ENCODE data around the gene UBE2L6. TPM values are rescaled to one million over a fixed set of nuclear protein-coding genes. Genes with fewer than 3 reads are reported as not detected.

The UBE2L6 gene
- total RNA-seq, 1 experiment from 2014 or later: 122 TPM

- H3K4me2 ChIP-seq: no peak overlapping the region
- 0 out of 2 replicates have a peak, but pooled peaks cover 5% of the 10 kb centered on the region for H3K4me1 ChIP-seq (replicated peaks; ENCODE audit: insufficient read depth)
- TF ChIP-seq CTCF (conservative IDR thresholded peaks at IDR 0.05) (no peak), EZH2 (IDR thresholded peaks at IDR 0.05; ENCODE audit: low read depth) (no peak)
- POLR2A ChIA-PET (ENCODE audit: unreplicated experiment): no interaction called here
- H3K9me2 ChIP-seq (ENCODE audit: insufficient read depth): no peaks in the 10 kb centered on the region
- no peak for DNase-seq
- H3K79me2 ChIP-seq (ENCODE audit: low read depth): no peaks in the 10 kb centered on the region
- BruUV-seq (replicated peaks): no TSS peak
- H3K4me3 ChIP-seq: no peak overlapping the region
- no peak overlapping the region for H3K27ac ChIP-seq
- H2AFZ ChIP-seq: no peak overlapping the region
- no peaks in the 10 kb centered on the region for H3F3A ChIP-seq (ENCODE audit: insufficient read depth, low read depth)
- no peaks in the 10 kb centered on the region for H3K27me3 ChIP-seq (ENCODE audit: insufficient read depth, low read depth)
- CTCF ChIA-PET: no interaction called here
- no peaks in the 10 kb centered on the region for H3K9me3 ChIP-seq (ENCODE audit: insufficient read depth, low read depth)
- intact Hi-C loops (cut with micrococcal nuclease; ENCODE audit: unreplicated experiment): no loop called here
- H4K20me1 ChIP-seq (ENCODE audit: insufficient read depth): no peaks in the 10 kb centered on the region
- no peaks in the 10 kb centered on the region for H3K36me3 ChIP-seq (ENCODE audit: low read depth)
Observed at GRCh38 chr11:57545883-57546282, 21.6 kb downstream of the UBE2L6 start.

GRCh38 chr11:57544566-57544965 is 22.9 kb downstream of the UBE2L6 start:
- H3K27ac ChIP-seq: no peak overlapping the region
- no peaks in the 10 kb centered on the region for H4K20me1 ChIP-seq (ENCODE audit: insufficient read depth)
- H3K4me2 ChIP-seq: no peak overlapping the region
- no peaks in the 10 kb centered on the region for H3K9me3 ChIP-seq (ENCODE audit: insufficient read depth, low read depth)
- H3K27me3 ChIP-seq (ENCODE audit: insufficient read depth, low read depth): no peaks in the 10 kb centered on the region
- ChIA-PET POLR2A (ENCODE audit: unreplicated experiment) (no interaction called here), CTCF (interaction anchor here (0.7 kb wide), 1 partner anchor 17 kb away, joined by 4 read pairs; no protein-coding TSS in a partner anchor)
- no peak overlapping the region for H3K4me3 ChIP-seq
- no peak overlapping the region for H2AFZ ChIP-seq
- H3K36me3 ChIP-seq (ENCODE audit: low read depth): no peaks in the 10 kb centered on the region
- H3K4me1 ChIP-seq (replicated peaks; ENCODE audit: insufficient read depth): 0 out of 2 replicates have a peak, but pooled peaks cover 5% of the 10 kb centered on the region
- no peak for DNase-seq
- no peak for TF ChIP-seq EZH2 (IDR thresholded peaks at IDR 0.05; ENCODE audit: low read depth)
- TF ChIP-seq CTCF (conservative IDR thresholded peaks at IDR 0.05): no peak
- H3K9me2 ChIP-seq (ENCODE audit: insufficient read depth): no peaks in the 10 kb centered on the region
- H3F3A ChIP-seq (ENCODE audit: insufficient read depth, low read depth): no peaks in the 10 kb centered on the region
- BruUV-seq (replicated peaks): no TSS peak
- H3K79me2 ChIP-seq (ENCODE audit: low read depth): no peaks in the 10 kb centered on the region
- intact Hi-C loops (cut with micrococcal nuclease; ENCODE audit: unreplicated experiment): no loop called here

GRCh38 chr11:57543593-57543992 is 23.9 kb downstream of the UBE2L6 start:
- no peak overlapping the region for H2AFZ ChIP-seq
- no peaks in the 10 kb centered on the region for H3K79me2 ChIP-seq (ENCODE audit: low read depth)
- no TSS peak for BruUV-seq (replicated peaks)
- intact Hi-C loops (cut with micrococcal nuclease; ENCODE audit: unreplicated experiment): no loop called here
- H3K4me1 ChIP-seq (replicated peaks; ENCODE audit: insufficient read depth): 0 out of 2 replicates have a peak, but pooled peaks cover 5% of the 10 kb centered on the region
- peak in 1 of 2 experiments; percentile 46 for DNase-seq
- no peak overlapping the region for H3K4me3 ChIP-seq
- no peaks in the 10 kb centered on the region for H3F3A ChIP-seq (ENCODE audit: insufficient read depth, low read depth)
- H4K20me1 ChIP-seq (ENCODE audit: insufficient read depth): no peaks in the 10 kb centered on the region
- CTCF ChIA-PET: interaction anchor here (0.5 to 1.2 kb wide), 3 partner anchors 87 to 1659 kb away, joined by 3 to 9 read pairs (median 3); no protein-coding TSS in a partner anchor
- H3K27me3 ChIP-seq (ENCODE audit: insufficient read depth, low read depth): no peaks in the 10 kb centered on the region
- TF ChIP-seq CTCF (conservative IDR thresholded peaks at IDR 0.05): no peak
- TF ChIP-seq EZH2 (IDR thresholded peaks at IDR 0.05; ENCODE audit: low read depth): no peak
- no peaks in the 10 kb centered on the region for H3K9me2 ChIP-seq (ENCODE audit: insufficient read depth)
- peak overlapping the region; percentile 39 for H3K4me2 ChIP-seq
- no peaks in the 10 kb centered on the region for H3K9me3 ChIP-seq (ENCODE audit: insufficient read depth, low read depth)
- H3K27ac ChIP-seq: no peak overlapping the region
- POLR2A ChIA-PET (ENCODE audit: unreplicated experiment): interaction anchor here (0.6 to 0.7 kb wide), 2 partner anchors 15 to 17 kb away, joined by 4 to 8 read pairs; no protein-coding TSS in a partner anchor
- H3K36me3 ChIP-seq (ENCODE audit: low read depth): no peaks in the 10 kb centered on the region
